Activated CD4-positive, alpha-beta memory T cell treated with anti-CD3 and anti-CD28 coated beads, Interleukin-2, amount 10 ng/mL, durations not matched to agents 7 days and 5 days (primary cell): ENCODE measurements around the gene RAPGEF3. TPM values are rescaled to one million over a fixed set of nuclear protein-coding genes. Genes with fewer than 3 reads are reported as not detected.
A peak's percentile ranks its signal among the peaks of the same experiment; 100 is the strongest.

Experiments used
- CTCF ChIA-PET: fragments of 350-600 bp; sonication (Branson Sonifier 250); formaldehyde crosslinking; loops from one replicate; lab custom pipeline; 2021; ENCODE audit warnings: antibody characterized with exemption, inconsistent platforms; lab: Charles Lee
- POLR2A ChIA-PET: fragments of 350-600 bp; sonication (Branson Sonifier 250); formaldehyde crosslinking; loops from one replicate; lab custom pipeline; 2021; ENCODE audit warnings: antibody characterized with exemption; lab: Charles Lee
- DNase-seq: peaks from one replicate; pipeline ENCODE4 v3.0.0-alpha.2; 2020
- H3K27ac Mint-ChIP-seq: one replicate; pipeline ENCODE4 v1.8.0; 2021; ENCODE audit warnings: mild to moderate bottlenecking, mixed read lengths
- H3K27me3 Mint-ChIP-seq: one replicate; pipeline ENCODE4 v1.8.0; 2021; ENCODE audit warnings: mixed read lengths
- H3K36me3 Mint-ChIP-seq: one replicate; pipeline ENCODE4 v1.8.0; 2021; ENCODE audit warnings: low read depth, mixed read lengths
- H3K4me1 Mint-ChIP-seq: one replicate; pipeline ENCODE4 v1.8.0; 2021; ENCODE audit warnings: mixed read lengths
- H3K4me3 Mint-ChIP-seq: one replicate; pipeline ENCODE4 v1.8.0; 2021; ENCODE audit warnings: mild to moderate bottlenecking, mixed read lengths
- H3K9me3 Mint-ChIP-seq: one replicate; pipeline ENCODE4 v1.8.0; 2021; ENCODE audit warnings: mixed read lengths
- total RNA-seq, 2 experiments: library from RNA; stranded (reverse); gene quantifications; one replicate each; pipeline ENCODE4 v1.2.3, GENCODE V29; 2021

The RAPGEF3 gene
- total RNA-seq, 2 experiments from 2014 or later = 1.4 to 1.6 TPM

DNA sequence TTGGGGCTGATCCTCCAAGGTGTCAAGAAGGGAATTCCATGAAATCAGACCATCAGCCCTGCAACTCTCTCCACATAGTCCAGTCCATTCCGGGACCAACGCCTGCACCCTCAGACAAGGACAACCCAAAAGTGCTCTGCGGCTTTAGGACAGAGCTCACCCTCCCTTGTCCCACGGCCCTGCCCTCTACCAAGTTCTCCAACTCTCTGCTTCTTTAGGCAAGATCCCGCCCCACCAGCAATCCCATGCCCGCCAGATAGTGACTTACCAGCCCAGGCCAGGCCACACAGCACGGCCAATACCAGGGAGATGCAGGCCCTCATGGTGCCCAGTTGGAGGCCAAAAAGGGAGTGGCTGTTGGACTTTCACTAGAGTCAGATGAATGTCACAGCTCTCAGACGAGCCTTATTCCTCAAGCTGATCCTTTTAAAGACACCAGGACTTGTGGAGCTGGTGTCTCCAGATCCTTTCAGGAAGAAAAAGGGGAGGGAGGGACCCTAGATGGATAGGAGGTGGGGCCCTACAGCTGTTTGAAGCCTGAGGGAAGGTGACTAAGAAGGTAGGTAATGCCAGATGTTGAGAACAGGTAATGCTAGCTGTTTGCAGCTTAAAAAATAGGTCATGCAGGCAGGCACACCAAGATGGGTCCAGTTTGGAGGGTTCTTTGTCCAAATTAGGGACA lies 33.4 kb downstream of the RAPGEF3 start, which contains the start of gene ENDOU:
Gene ENDOU, minus strand, starts transcription at position 400 of the 682 bp plus-strand sequence. Its CDS starts 77 bp downstream, at position 323.
- Mint-ChIP-seq H3K4me3 (no peak within 1 kb of the TSS), H3K27me3 (no peaks in the 10 kb centered on the region), H3K9me3 (no peaks in the 10 kb centered on the region), H3K4me1 (peaks cover 26% of the 10 kb centered on the region), H3K27ac (no peak within 1 kb of the TSS), H3K36me3 (peaks cover 5% of the 10 kb centered on the region)
- CTCF ChIA-PET = interaction anchor here (0.9 to 4.4 kb wide), 7 partner anchors 10 to 41 kb away, joined by 3 to 17 read pairs (median 9); no protein-coding TSS in a partner anchor
- no peak for DNase-seq
- POLR2A ChIA-PET = interaction anchor here (1.2 kb wide), 1 partner anchor 19 kb away, joined by 3 read pairs; the partner anchor contains the start of gene RPAP3

DNA sequence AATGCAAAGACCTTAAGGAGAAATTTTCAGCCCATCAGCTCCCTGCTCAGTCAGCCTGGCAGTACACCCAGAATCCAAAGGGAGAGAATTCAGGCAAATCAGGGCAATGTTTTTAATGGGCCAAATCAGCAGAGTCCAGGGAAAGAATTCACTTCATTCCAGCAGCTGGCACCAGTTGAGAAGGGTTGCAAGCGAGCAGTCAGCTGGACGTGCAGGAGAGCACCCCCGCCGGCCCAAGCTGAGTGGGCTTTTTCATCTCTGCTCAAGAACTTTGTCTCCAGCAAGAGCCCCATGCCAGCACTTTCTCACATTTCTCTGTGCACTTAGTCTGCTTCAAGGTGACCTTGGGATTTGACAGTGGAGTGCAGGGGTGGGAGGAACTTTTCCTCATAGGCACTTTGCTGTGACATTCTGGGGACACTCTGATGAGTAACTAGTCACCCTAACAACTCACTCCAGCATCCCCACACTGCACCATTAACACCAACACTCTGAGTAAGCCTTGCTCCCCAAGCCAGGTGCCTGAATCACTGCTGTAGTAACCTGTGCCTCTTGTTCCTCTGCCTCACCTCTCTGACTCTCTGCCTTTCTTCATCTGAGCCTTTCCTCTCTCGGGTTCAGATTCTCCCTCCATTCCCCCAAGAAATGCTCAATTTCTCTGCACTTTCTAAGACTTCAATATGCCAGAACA lies 35.6 kb downstream of the RAPGEF3 start:
- no peak for DNase-seq
- POLR2A ChIA-PET = interaction anchor here (1.0 to 1.3 kb wide), 2 partner anchors 17 to 115 kb away, joined by 3 read pairs; partner anchors contain the start of gene RPAP3
- no peak overlapping the region for H3K4me3 Mint-ChIP-seq
- peaks cover 29% of the 10 kb centered on the region for H3K4me1 Mint-ChIP-seq
- no peak overlapping the region for H3K27ac Mint-ChIP-seq
- CTCF ChIA-PET = interaction anchor here (0.8 to 4.4 kb wide), 4 partner anchors 8 to 21 kb away, joined by 3 to 17 read pairs (median 3); no protein-coding TSS in a partner anchor
- no peaks in the 10 kb centered on the region for H3K27me3 Mint-ChIP-seq
- peaks cover 10% of the 10 kb centered on the region for H3K36me3 Mint-ChIP-seq
- no peaks in the 10 kb centered on the region for H3K9me3 Mint-ChIP-seq

DNA sequence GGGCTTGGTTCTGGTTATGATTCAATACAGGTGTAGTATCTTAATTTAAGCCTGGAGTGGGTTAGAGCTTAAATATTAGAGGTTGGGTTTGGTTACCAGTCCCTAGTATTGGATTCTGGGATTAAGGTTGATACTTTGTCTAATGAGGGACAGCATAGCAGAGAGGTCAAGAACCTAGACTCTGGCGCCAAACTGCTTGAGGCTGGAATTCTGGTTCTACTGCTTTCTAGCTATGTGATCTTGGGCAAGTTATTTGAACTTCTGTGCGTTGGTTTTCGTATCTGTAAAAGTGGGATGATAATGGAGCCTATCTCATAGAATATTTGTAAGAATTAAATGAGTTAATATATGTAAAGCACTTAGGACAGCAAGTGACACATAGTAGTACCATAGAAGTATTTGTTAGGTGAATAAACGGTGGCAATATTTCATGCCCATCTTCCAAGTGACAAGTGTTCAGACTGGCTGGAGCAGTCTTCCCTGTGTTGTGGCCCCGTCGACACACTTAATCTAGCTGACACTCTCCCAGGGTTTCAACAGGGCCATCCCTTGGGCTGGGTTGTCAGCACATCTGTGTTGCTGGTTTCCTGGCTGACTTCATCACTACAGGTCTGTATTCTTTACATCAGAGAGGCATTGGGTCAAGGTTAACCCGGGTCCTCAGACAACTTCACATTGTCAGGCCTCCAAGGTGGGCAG lies 36.4 kb downstream of the RAPGEF3 start:
- POLR2A ChIA-PET = interaction anchor here (1.3 kb wide), 1 partner anchor 16 kb away, joined by 3 read pairs; the partner anchor contains the start of gene RPAP3
- H3K4me3 Mint-ChIP-seq = no peak overlapping the region

DNA sequence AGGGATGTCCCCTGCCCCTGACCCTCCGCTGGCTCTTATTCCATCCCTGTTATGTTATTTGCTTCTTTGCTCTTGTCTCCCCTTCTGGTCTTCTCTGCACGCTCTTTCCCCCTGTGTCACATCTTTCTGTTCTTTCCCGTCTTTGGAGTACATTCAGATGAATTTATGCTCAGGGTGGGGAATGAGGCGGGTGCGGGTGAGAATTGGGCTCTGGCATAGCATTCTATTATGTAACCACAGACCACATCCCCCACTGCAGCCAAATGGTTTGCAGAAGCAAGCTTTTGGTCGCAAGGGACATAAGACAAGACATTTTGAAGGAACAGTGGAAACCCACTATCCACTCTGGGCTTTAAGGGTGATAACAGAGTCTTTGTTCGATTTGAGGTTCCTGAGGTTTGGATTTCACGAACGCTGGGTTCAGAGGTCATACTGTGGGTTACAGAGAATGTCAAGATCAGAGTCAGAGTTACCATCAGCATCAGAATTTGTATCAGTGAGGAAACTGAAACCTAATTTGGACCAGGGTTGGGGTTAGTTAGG lies 37.2 kb downstream of the RAPGEF3 start:
- H3K9me3 Mint-ChIP-seq = no peaks in the 10 kb centered on the region
- peak; percentile 38 for DNase-seq
- POLR2A ChIA-PET = no interaction called here
- CTCF ChIA-PET = interaction anchor here (1.1 to 4.4 kb wide), 3 partner anchors 21 to 117 kb away, joined by 3 to 17 read pairs (median 8); no protein-coding TSS in a partner anchor
- no peaks in the 10 kb centered on the region for H3K27me3 Mint-ChIP-seq
- H3K27ac Mint-ChIP-seq = peak overlapping the region; percentile 2
- no peak overlapping the region for H3K4me3 Mint-ChIP-seq
- peaks cover 10% of the 10 kb centered on the region for H3K36me3 Mint-ChIP-seq
- H3K4me1 Mint-ChIP-seq = peaks cover 39% of the 10 kb centered on the region

More for the DNA sequence above, 36.4 kb downstream of the RAPGEF3 start:
- Mint-ChIP-seq H3K27me3 (no peaks in the 10 kb centered on the region), H3K36me3 (peaks cover 10% of the 10 kb centered on the region), H3K27ac (no peak overlapping the region), H3K9me3 (no peaks in the 10 kb centered on the region), H3K4me1 (peaks cover 37% of the 10 kb centered on the region)
- DNase-seq = no peak
- CTCF ChIA-PET = interaction anchor here (0.8 to 4.4 kb wide), 4 partner anchors 17 to 116 kb away, joined by 3 to 17 read pairs (median 6); no protein-coding TSS in a partner anchor

DNA sequence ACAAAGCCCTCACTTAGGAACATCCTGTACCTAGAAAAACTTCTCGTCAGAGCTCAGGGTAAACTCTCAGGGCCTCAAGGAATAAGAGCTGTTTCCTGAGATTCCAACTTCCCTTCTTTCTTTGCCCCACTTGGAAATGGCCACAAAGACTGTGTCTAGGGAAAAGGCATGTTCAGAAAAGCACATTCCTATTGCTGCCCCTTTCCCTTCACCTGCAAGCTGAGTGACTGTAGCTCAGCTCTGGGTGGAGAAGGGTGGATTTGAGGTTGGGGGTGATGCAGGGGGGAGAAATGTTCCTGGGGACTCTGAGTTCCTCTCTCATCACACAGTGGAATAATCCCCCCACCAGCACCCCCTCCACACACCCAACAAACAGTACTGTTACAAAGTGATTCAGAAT lies 40.1 kb downstream of the RAPGEF3 start:
- Mint-ChIP-seq H3K36me3 (peaks cover 8% of the 10 kb centered on the region), H3K4me3 (no peak overlapping the region), H3K4me1 (peaks cover 46% of the 10 kb centered on the region), H3K27me3 (no peaks in the 10 kb centered on the region), H3K9me3 (no peaks in the 10 kb centered on the region), H3K27ac (no peak overlapping the region)
- POLR2A ChIA-PET = interaction anchor here (0.5 to 1.8 kb wide), 3 partner anchors 12 to 175 kb away, joined by 3 to 7 read pairs (median 3); partner anchors contain the start of gene RPAP3
- CTCF ChIA-PET = interaction anchor here (1.0 to 10.9 kb wide), 9 partner anchors 8 to 243 kb away, joined by 3 to 115 read pairs (median 4); partner anchors contain the start of genes RAPGEF3 and SLC48A1
- DNase-seq = no peak

DNA sequence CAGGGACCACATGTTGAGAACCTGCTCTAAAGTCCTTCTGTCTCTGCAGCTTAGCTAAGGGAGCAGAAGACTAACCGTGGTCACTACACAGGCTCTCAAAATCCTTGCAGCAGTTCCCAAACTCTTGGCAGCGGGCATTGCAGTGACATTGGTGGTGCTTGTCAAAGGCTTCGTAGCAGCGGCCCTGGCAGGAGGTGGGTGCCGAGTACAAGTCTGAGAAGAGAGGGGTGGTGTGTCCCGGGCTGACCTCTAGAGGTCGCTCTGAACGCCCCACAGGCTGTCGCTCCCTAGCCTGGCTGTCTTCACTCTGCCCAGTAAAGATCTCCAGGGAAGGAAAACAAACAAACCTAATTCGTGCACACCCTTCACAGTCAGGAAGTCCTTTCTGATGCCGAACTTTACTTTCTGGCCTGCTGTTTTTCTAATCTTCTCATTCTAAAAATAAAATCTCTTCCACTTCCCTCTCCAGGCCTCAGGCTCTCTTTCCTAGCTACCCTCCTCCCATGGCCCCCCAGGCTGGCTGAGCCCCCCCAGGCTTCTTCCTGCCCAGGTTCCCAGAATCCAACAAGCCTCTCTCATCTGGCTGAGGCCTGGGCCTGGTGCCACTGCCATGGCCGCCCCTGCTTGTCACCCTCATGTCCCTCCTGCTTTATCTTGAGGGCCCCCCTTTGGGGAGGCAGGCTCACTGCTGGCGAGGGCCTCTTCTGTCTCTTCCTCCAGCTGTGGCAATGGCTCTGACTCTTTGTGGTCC lies 41.1 kb downstream of the RAPGEF3 start:
- DNase-seq = peak; percentile 56
- POLR2A ChIA-PET = interaction anchor here (0.5 to 1.8 kb wide), 3 partner anchors 12 to 176 kb away, joined by 3 to 7 read pairs (median 3); partner anchors contain the start of gene RPAP3
- Mint-ChIP-seq H3K9me3 (no peaks in the 10 kb centered on the region), H3K36me3 (peaks cover 4% of the 10 kb centered on the region), H3K4me1 (peaks cover 41% of the 10 kb centered on the region), H3K4me3 (no peak overlapping the region), H3K27me3 (no peaks in the 10 kb centered on the region), H3K27ac (no peak overlapping the region)
- CTCF ChIA-PET = interaction anchor here (1.2 to 10.9 kb wide), 7 partner anchors 11 to 243 kb away, joined by 3 to 115 read pairs (median 5); partner anchors contain the start of genes RAPGEF3 and SLC48A1

DNA sequence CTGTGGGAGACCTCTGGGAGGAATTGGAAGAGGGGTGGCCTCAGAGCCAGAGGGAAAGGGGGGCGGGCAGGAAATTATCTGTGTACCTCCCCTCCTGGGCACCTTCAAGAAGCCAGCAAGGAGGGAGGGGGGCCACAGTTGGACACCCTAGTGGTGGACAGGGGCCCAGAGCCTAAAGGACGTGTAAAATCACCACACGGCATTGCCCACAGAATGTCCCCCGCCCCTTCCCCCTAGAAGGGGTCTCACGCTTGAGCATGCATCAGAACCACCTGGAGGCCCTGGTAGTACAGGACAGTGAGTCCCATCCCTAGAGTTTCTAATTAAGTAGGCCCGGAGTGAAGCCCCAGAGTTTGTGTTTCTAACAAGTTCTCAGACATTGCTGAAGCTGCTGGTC lies 41.6 kb downstream of the RAPGEF3 start:
- peak; percentile 15 for DNase-seq
- Mint-ChIP-seq H3K9me3 (no peaks in the 10 kb centered on the region), H3K27me3 (no peaks in the 10 kb centered on the region), H3K36me3 (peaks cover 4% of the 10 kb centered on the region), H3K4me1 (peaks cover 35% of the 10 kb centered on the region), H3K4me3 (no peak overlapping the region), H3K27ac (no peak overlapping the region)
- CTCF ChIA-PET = interaction anchor here (0.6 to 10.9 kb wide), 8 partner anchors 10 to 65 kb away, joined by 4 to 115 read pairs (median 6); partner anchors contain the start of genes RAPGEF3 and SLC48A1
- POLR2A ChIA-PET = interaction anchor here (1.2 to 1.8 kb wide), 2 partner anchors 11 to 121 kb away, joined by 3 to 7 read pairs; partner anchors contain the start of gene RPAP3

DNA sequence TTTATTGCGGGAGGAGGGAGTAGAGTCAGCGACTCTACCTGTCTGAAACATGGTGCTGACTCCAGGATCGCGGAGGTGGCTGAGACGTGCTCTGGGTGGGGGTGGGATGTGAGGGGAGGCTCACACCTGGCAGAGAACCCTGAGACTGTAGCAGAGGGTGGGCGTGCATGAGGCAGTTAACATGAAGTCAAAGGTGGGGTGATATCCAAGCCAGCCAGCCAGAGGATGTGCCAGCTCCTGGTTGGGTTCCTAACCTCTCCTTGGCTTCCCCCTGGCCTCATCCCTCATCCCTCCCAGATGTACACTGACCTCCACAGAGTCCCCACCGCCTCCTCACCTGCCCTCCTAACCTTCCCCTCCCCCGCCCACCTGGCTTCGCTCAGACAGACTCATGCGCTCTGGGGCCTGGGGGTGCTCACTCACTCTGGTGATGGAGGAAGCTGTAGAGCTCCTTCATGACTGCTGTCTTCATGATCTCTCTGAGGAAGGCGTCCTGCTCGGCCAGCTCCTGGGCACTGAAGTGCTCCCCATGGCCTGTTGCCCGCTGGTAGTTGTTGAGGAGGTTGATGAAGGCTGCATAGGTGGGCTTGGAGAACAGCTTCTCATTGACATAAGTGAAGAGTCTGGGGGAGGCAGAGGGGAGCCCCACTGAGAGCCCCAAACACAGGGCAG lies 42.7 kb downstream of the RAPGEF3 start:
- H3K36me3 Mint-ChIP-seq = peaks cover 4% of the 10 kb centered on the region
- H3K4me3 Mint-ChIP-seq = no peak overlapping the region
- POLR2A ChIA-PET = interaction anchor here (0.8 to 3.0 kb wide), 6 partner anchors 9 to 123 kb away, joined by 3 to 9 read pairs (median 5); no protein-coding TSS in a partner anchor
- peaks cover 25% of the 10 kb centered on the region for H3K4me1 Mint-ChIP-seq
- H3K9me3 Mint-ChIP-seq = no peaks in the 10 kb centered on the region
- no peak overlapping the region for H3K27ac Mint-ChIP-seq
- DNase-seq = no peak
- H3K27me3 Mint-ChIP-seq = no peaks in the 10 kb centered on the region
- CTCF ChIA-PET = interaction anchor here (0.9 to 10.9 kb wide), 15 partner anchors 10 to 684 kb away, joined by 3 to 115 read pairs (median 9); partner anchors contain the start of genes ENDOU, RAPGEF3, RPAP3 and SLC48A1

DNA sequence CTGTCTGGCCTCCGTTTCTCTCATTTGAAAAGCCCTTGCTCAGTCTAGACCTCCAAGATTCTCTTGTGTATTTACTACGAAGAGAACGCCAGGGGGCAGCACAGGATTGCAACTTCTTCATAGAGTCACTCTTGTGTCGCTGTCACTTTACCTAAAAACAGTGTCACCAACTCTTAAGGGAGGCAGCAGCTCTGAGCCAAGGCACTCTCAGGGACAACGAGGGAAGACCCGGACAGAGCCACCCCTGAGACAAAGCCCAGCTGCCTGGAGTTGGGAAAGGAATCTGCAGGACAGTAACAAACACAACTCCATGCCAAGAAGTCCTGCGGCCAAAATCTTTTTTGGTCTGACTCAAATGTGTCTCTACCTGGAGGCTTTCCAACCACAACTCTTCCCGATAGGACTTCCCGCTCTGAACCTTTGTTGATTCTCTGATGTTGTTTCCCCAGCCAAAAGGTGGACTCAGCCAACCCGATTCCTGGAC lies 43.2 kb downstream of the RAPGEF3 start:
- Mint-ChIP-seq H3K36me3 (peaks cover 4% of the 10 kb centered on the region), H3K4me1 (peaks cover 22% of the 10 kb centered on the region), H3K9me3 (no peaks in the 10 kb centered on the region), H3K27ac (no peak overlapping the region), H3K27me3 (no peaks in the 10 kb centered on the region), H3K4me3 (no peak overlapping the region)
- CTCF ChIA-PET = interaction anchor here (0.7 to 10.9 kb wide), 16 partner anchors 8 to 683 kb away, joined by 3 to 115 read pairs (median 8); partner anchors contain the start of genes ENDOU, RAPGEF3, RPAP3 and SLC48A1
- peak; percentile 81 for DNase-seq
- POLR2A ChIA-PET = interaction anchor here (0.8 to 3.0 kb wide), 6 partner anchors 9 to 123 kb away, joined by 3 to 9 read pairs (median 5); no protein-coding TSS in a partner anchor

DNA sequence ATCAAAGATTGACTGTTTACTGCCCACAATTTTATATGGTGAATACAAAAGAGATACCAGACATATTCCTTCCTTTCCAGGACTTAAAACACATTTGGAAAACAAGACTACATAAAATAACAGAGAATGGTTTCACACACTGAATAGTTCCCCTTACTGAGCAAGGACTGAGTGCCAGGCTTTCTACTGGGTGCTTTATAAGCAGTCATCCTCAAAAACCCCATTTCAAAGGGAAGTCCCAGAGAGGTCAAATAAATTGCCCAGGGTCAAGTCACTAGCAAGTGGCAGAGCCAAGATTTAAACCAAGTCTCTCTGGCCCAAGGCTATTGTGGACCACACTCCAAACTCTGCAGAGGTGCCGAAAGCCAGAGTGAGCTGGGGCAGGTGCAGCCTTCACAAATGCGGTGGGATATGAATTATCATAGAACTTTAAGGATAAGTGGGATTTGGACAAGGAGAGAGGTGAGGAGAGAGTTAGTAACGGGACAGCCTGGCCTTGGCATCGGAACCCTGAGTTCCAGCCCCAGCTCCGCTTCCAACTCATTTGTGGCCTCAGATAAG lies 43.8 kb downstream of the RAPGEF3 start:
- POLR2A ChIA-PET = interaction anchor here (0.9 to 3.0 kb wide), 5 partner anchors 8 to 124 kb away, joined by 3 to 9 read pairs (median 6); no protein-coding TSS in a partner anchor
- H3K27ac Mint-ChIP-seq = no peak overlapping the region
- DNase-seq = no peak
- H3K4me3 Mint-ChIP-seq = no peak overlapping the region
- H3K36me3 Mint-ChIP-seq = peaks cover 3% of the 10 kb centered on the region
- peaks cover 22% of the 10 kb centered on the region for H3K4me1 Mint-ChIP-seq
- no peaks in the 10 kb centered on the region for H3K27me3 Mint-ChIP-seq
- CTCF ChIA-PET = interaction anchor here (0.7 to 10.9 kb wide), 18 partner anchors 9 to 682 kb away, joined by 3 to 115 read pairs (median 8); partner anchors contain the start of genes ENDOU, RAPGEF3, RPAP3 and SLC48A1
- no peaks in the 10 kb centered on the region for H3K9me3 Mint-ChIP-seq
